IPS DF 19.7 (cell line): Measurements from ENCODE around the gene SYT8.

Experiments used
- DNase-seq: peaks from one replicate; pipeline ENCODE4 v3.0.0-alpha.2; 2013; ENCODE audit warnings: low read depth, low spot score

The SYT8 gene

GRCh38 chr11:1817511-1817910 is 17.3 kb upstream of the SYT8 start:
- DNase-seq: no peak

- no peak for DNase-seq
Observed at GRCh38 chr11:1819074-1819473, 15.7 kb upstream of the SYT8 start.

- DNase-seq: no peak
Observed at GRCh38 chr11:1820463-1821325, 14.1 kb upstream of the SYT8 start.

DNA sequence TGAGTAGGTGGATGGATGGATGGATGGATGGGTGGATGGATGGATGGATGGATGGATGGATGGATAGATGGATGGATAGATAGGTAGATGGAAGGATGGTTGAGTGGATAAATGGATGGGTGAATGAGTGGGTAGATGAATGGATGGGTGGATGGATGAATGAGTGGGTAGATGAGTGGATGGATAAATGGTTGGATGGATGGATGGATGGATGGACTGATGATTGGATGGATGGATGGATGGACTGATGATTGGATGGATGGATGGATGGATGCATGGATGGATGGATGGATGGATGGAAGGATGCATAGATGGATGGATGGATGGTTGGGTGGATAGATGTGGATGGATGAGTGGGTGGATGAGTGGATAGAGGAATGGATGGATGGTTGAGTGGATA is 13.2 kb upstream of the SYT8 start:
- DNase-seq: no peak

- no peak for DNase-seq
Observed at GRCh38 chr11:1822648-1823375, 12.0 kb upstream of the SYT8 start.

DNA sequence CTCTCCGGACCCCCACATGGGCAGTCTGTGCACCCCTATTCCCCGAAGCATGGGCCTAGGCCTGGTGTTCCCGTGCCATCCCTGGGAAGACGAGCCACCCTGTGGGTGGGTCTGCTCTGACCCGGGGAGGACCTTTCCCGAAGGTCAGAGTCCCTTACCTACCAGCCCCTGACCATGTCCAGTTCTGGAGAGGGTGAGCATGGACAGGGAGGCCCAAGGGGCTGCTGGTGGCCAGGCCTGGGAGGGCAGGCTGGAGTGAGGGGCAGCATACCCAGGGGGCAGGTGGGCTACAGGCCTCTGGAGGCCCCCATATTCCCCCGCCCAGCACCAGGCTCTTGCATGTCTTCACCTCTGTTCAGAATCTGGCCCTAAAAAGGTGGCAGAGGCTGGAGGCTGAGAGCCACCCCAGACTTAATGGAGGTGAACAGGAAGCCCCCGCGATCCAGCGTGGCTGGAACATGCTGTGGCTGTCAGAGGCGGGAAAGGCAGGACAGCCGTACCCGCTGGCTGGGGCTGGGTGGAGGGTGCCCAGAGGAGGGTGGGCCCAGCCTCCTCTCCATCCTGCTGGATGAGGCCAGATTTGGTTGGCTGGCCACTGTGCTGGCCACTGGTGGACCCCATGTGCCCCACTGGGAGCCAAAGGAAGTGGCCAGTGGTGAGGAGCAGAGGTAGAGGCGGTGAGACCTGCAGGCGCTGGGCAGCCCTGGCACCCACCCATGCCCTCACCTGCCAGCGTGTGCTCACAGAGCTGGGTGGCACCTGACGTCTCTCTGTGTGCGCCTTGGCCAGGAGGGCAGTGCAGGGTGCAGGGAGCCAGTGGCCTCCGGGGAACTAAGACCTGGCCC is 11.2 kb upstream of the SYT8 start:
- no peak for DNase-seq

DNA sequence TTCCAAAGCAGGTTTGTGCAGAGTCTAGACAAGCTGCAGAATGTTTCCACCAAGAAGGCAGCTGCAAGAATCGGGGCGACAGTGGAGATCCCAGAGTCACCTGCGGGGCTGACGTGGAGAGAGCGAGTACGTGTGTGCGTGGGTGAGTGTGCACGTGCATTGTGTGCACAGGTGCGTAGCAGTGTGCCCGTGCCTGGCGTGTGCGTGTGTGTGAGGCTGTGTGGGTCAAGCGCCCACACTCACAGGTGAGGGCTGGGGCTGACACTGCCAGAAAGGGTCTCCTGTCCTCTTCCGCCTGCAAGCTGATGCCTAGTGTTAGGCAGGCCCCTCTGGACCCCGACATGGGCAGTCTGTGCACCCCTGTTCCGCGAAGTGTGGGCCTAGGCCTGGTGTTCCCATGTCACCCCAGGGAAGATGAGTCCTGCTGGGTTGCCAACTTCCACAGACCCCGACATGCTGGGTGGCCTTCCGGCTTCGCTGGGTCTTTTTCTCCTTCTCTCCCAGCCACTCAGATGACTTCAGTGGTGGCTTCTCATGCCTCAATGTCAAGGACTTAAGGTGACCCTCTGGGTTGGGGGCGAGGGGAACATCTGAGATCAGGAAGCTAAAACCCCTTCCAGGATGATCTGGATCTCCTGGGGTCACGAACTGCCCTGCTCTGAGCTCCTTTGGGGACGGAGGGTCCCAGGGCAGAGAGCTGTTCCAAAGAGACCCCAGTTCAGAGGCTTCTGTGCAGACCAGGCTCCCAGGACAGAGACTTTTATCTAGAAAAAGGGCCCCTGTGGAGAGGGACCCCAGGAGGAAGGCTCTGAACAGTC is 10.4 kb upstream of the SYT8 start:
- DNase-seq: no peak

DNA sequence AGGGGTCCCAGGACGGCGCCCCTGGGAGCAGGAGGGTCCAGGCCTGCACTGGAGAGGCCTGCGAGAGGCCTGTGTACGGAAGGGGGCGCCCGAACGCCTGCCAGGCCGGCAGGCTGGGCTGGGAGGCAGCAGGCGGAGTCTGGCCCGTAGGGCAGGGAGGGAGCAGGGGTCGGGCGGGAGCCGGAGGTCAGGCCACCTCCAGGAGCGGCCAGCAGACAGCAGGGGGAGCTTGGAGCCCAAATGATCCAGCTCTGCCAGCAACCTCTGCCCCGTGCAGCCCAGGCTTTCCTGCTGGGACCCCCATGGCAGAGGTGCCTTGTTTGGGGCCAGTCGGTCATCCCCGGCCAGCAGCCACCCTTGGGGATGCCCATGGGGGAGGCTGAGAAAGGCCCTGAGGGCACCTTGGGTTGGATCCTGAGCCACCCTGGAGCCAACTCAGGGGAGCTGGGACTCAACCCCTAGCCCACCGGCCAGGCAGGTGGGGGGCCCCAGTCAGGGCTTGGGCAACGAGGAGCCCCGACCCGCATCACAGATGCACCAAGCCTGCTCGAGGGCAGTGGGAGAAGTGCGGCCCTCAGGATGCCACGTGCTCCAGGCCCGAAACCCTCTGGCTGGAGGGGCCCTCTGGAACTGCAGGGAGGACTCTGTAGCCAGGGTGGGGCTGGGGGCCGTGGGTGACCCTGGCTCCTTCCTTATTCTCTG is 9.6 kb upstream of the SYT8 start:
- peak; percentile 50 for DNase-seq

DNA sequence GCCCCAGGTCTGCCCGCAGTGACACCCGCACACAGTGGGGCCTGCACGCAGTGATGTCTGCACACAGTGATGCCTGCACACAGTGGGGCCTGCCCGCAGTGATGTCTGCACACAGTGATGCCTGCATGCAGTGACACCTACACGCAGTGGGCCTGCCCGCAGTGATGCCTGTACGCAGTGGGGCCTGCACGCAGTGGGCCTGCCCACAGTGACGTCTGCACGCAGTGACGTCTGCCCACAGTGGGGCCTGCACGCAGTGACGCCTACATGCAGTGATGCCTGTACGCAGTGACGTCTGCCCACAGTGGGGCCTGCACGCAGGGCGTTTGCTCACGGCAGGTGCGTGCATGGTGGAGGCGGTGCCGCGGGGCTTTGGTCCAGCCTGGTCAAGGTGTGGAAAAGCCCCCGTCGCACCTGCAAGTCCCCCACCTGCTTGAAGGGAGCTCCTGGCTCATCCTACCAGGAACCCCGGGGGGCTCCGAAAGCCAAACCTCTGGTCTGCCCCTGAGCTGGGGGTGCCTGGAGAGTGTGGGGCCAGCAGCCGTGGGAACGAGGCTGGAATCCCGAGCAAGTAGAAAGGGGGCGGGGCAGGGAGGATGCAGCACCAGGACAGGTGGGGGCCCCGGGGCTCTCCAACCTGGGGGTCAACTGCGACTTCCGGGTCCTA is 8.9 kb upstream of the SYT8 start:
- no peak for DNase-seq

DNA sequence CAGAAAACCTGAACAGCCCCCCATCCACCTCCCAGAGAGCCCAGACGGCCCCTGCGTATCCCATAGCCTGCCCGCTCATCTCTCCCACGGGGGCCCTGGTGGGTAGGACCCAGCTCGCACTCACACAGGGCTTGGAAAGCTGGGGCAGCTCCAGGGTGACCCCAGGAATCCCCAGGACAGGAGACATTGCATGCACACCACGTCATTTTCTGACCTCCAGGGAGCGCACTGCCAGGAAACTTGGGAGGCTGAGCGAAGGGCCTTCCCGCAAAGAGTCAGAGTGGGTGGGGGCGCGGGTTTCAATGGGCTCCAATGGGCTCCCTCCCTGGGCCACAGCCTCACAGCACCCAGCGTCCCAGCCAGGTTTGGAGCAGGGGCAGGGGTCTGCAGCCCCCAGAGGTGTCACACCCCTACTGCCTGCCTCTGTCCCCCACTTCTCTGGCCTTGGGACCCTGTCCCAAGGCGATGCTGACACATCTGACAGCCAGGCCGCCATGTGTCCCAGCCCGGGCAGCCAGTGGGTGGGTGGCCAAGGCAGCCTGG is 8.2 kb upstream of the SYT8 start:
- no peak for DNase-seq

GRCh38 chr11:1827095-1827813 is 7.5 kb upstream of the SYT8 start:
- no peak for DNase-seq

DNA sequence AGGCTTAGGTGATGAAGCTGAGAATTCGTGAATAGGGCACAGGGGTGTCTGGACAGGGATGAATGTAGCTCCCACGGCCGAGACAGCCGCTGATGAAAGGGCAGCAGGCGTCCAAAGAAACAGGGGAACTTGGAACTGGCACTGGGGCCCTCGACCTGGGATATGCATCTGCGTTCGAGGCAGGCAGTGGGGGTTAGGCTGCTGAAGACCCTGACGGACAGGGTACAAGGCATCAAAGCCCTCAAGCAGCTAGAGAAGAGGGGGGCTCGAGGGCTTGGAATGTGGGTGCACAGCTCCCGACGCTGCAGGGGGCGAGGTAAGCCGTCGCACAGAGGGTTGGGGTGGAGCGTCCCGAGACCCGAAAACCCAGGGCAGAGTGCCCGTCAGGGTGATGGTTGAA is 6.9 kb upstream of the SYT8 start:
- DNase-seq: no peak

GRCh38 chr11:1828542-1828941 is 6.2 kb upstream of the SYT8 start:
- no peak for DNase-seq

- no peak for DNase-seq
Observed at GRCh38 chr11:1829039-1829820, 5.6 kb upstream of the SYT8 start.

GRCh38 chr11:1830004-1830321 is 4.8 kb upstream of the SYT8 start:
- no peak for DNase-seq

DNA sequence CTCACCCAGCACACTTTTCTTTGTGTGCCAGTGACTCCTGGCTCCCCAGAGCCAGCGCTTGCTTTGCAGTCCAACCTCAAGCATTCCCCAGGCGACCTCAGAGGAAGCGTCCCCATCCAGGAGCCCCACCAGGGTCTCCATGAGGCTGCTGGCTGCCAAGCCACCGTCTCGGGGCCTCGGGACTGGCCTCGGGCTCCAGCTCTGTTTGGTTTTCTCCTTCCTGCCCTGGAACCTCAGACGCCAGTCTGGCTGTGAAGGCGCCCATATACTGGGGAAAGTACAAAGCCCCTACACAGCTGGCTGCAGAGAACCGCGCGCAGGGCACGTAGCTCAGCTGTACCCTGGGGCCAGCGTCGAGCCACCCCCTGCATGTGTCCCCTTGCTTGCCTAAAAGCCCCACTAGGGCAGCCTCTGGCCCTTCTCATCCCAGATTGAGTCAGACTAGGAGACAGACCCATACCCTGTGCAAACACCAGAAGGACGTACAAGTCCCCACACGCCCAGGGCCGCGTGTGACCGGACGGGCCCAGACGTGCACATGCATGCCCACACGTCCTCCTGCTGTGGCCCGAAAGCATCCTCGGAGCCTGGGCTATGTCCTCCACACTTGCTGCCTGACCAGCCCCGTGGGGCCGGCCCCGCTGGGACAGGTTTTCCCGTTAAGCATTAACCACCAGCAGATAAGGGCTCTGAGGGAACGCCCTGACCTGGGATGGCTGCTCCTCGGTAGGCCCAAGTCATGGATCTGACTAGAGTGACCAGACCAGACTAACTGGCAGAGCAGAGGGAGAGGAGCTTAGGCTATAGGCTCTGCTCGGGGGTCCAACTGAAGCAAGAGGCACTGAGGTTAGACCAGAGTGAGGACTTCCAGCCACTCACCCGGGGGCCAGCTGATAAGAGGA is 4.2 kb upstream of the SYT8 start:
- no peak for DNase-seq
